GM18909 (cell line): Measurements from ENCODE around the gene OMD.
A peak's percentile ranks its signal among the peaks of the same experiment; 100 is the strongest.
"Not testable (repeated sequence)": the region's sequence is repeated elsewhere in the genome, so short reads cannot be mapped to it uniquely, and the experiment has no call there.

ENCODE experiments used
- ATAC-seq: cut with Tn5 transposase; IDR thresholded peaks from one replicate; pipeline ENCODE4 v1.9.1; 2021; ENCODE audit warnings: mild to moderate bottlenecking; ENCODE audit not compliant: unreplicated experiment, poor library complexity

OMD gene

DNA sequence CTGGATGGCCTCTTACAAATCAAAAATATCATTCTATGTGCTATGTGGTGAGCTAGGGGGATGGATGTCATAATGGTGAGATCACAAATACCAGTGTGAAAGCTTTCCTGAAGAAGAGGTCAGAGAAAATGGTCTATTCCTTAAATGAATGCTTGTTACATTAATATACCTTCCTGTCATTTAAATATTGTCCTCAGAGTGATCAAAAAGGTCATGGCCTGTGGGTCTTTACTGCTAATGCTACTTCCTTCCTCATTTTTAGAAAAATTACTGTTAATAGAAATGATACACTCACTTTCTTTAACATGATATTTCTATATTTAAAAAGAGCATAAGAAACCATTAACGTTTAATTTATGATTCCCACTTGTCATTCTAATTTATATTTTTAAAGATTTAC, 9.7 kb downstream of the OMD start:
- ATAC-seq = no peak

DNA sequence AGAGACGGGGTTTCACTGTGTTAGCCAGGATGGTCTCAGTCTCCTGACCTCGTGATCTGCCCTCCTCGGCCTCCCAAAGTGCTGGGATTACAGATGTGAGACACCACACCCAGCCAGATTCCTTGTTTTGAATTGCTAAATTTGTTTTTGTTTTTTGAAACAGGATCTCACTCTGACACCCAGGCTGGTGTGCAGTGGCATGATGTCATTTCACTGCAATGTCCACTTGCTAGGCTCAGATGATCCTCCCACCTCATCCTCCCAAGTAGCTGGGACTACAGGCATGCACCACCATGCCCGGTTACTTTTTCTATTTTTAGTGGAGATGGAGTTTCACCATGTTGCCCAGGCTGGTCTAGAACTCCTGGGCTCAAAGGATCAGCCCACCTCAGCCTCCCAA, 13.1 kb downstream of the OMD start:
- not testable (repeated sequence) for ATAC-seq

DNA sequence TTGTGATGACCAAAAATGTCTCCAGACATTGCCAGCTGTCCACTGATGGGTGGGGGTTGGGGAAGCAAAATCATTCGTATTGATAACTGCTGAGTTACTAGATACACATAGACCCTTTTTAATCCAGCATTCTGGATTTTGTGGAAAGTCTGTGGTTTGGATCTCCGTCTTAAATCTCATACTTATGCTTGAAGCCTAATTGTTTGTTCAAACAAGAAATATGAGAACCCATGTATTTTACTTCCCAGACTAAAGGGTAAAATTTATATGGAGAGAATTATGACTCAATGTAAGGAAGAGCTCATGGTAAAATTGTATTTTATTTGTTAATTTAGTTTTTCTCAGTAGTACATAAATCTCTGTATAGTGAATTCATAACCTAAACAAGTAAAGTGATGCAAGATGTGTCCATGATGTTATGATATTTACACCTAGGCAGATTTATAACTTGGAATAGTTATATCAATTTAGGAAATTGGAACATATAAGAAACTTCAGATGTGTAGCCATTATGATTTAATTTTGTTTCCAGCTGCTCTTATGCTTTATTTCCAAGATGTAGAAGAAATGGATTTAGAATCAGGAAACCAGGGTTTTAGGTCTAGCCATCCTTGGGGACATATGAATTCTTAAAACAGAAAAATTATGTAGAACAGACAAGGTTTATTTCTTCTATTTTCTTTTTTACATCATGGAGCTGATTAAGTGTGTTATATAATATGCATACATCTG, 15.4 kb downstream of the OMD start:
- ATAC-seq = no peak

DNA sequence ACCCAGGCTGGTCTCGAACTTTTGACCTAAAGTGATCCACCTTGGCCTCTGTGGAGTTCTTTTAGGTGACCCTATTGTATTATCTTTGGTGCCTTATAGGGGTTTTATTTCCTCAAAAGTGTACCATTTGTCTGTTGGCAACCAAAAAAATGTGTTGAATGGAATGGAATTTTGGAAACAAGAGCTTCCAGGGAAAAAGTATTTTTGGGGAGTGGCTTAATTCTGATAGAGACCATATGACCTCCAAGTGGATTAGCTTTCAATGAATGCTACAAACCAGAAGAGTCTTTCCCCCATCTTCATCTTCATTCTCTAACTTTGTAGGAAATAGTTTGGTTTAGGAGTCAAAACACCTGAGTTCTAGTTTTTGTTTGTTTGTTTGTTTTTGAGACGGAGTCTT, 16.5 kb downstream of the OMD start:
- ATAC-seq = no peak

DNA sequence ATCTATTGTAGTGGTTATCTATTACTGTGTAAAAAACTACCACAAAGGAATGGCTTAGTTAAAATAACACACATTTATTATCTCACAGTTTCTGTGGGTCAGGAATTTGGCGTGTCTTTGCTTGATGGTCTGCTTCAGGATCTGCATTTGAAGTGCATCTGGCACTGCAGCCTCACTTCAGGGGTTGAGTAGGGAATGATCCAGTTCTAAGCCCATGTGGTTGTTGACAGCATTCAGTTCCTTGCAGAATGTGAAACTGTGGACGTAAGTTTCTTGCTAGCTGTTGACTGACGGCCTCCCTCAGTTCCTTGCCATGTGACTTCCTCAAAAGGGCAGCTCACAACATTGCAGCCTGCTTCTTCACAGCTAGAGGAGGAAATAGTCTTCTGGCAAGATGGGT, 17.8 kb downstream of the OMD start:
- ATAC-seq = peak; percentile 58

DNA sequence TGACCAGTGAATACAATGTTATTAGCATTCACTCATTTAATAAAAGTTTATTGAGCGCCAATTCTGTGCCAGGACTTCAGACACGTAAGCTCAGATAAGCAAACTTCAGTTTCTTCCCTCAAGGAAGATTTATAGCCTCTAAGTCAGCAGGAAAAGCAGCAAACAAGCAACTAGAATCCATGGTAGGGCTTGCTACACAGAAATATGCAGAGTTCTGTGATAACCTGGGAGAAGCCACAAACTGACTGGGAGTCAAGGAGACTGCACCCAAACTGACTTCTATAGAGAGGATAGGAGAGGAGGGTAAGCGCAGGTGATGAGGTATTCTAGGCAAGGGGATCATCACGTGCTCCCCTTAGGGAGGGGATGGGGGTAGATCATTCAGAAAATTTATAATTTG, 18.5 kb downstream of the OMD start:
- no peak for ATAC-seq

DNA sequence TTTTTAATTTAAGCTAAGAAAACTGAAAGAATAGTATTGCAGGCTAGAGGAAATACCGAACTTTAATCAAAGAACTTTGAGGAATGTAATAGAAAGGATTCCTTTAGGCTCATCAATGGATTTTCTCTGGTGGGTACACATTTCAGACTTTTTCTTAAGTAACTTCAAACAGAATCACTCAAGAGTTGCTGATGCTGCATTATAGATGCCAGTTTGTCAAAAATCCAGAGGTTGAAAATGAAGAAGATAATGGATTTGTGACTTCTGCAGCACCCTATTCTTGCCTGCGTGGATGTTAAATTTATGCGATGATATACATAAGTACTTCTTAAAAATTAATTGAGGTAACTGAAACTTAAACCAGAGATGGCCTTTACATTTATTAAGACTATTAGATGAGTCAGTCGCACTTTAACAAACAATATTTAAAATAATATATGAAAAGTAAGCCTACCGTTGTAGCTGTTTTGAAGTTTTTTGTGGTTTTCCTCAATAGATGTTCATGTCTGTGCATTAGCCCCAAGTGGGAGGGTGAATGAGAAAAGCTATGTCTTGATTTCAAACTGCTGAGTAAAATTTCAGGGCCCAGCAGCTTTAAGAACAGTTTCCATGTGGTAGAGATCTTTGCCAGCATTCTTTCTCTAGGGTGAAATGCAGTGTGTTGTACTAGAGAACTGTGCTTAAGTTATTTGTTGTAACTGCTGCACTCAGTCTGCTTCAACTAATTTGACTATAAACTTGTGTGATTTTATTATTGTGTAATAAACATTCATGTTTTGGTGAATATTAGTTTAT, 20.0 kb downstream of the OMD start, which contains the start of gene OGN:
Gene OGN (minus strand): TSS at position 537 of the 795 bp plus-strand sequence. CDS start 1,171 bp downstream, outside the sequence.
- no peak for ATAC-seq

DNA sequence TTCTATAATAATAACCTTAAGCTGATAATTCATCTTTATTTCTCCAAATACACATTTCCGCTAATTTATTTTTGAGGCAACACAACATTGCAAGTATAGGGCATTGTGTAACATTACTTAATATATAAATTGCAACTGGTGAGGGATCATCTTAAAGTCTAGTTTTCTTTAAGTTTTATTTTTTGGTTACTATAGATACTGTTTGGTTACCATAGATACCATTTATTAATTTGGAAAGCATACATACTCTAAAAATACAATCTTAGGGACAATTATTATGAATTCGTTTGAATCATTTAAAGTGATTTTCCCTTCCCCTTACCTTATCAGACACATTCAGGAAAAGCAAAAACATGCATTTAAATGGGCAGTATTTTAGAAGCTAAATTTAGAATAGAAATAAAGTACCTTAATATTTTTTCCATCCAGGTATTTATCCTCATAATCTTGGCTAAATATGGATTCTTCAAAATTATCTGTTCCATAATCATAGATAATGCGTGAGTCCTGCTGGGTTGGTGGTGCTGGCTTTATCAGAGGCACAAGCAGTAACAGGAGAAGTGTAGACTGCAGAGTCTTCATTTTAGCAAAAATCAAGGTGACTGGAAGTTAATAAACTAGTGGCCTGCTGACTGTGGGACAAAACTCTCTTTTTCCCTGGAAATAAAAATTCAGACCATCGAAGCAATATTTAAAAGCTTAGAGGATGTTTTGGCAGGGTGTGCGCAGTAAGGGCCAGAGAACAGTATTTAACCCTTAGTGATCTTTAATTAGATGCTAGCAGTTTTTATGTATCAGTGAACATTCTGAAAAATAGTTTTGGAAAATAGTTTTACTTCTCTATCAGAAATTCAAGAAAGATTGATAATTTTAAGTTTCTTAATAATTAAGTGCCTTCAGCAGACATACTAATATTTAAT, 21.2 kb downstream of the OMD start:
- no peak for ATAC-seq

DNA sequence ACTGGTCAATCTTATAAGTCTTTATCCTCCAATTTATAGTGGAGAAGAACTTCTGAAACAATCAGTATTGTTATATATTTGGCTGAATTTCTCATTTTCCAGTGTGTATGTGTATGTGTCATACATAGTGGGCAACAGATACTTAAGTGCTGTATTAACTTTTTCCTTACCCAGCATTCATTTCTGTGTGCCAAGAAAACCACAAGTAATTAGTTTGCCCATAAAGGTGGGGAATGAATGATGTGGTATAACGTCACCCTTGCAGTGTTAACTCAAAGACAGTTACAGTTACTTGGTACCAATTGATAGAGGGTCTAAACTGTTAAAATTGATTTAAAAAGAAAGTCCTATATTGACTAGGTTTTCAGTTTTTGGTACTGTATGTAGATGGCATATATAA, 21.9 kb downstream of the OMD start:
- ATAC-seq = no peak

DNA sequence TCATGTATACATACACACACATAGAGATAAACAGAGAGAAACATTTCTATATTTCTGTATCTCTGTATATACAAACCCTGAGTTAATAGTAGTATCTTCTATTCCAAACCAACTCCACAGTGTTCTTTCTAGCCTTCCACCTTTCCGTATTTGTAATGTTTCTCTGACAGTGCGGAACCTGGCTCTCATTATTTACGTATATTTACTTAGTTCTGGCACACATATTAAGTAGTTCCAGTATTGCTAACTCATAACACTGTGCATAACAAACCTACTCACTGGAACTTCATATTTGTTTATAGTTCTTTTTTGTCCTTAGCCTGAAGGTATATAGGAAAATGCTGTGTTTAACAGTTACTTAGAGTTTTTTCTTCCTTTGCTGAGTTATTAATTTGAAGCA, 26.4 kb downstream of the OMD start:
- ATAC-seq = no peak

DNA sequence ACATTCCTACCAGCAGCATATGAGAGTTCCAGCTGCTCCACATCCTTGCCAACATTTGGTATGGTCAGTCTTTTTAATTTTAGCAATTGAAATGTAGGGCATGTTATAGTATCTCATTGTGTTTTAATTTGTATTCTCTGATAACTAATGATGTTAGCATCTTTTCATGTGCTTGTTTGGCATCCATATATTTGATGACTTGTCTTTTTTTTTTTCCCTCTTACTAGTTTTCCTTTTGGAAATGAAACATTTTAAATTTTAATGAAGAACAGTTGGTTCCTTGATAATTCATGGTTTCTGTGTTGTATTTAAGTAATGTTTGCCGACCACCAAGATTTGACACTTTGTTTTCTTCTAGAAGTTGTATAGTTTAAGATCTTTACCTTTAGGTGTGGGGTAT, 28.7 kb downstream of the OMD start:
- ATAC-seq = no peak

DNA sequence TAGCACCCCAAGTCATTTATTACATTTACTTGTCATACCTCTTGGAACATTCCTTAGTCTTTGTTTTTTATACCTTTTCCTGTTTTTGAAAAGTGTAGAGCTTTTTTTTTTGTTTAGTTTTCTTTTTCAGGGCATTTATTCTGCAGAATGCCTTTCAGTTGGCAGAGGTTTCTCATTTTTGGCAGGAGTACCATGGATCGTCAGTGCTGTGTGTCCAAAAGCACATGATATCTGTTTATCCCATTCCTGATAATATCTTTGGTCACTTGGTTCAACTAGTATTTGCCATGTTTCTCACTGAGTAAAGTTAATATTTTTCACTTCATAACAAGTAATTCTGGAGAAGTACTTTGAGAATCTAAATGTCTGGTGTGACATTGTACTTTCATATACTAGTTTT, 30.6 kb downstream of the OMD start:
- no peak for ATAC-seq

DNA sequence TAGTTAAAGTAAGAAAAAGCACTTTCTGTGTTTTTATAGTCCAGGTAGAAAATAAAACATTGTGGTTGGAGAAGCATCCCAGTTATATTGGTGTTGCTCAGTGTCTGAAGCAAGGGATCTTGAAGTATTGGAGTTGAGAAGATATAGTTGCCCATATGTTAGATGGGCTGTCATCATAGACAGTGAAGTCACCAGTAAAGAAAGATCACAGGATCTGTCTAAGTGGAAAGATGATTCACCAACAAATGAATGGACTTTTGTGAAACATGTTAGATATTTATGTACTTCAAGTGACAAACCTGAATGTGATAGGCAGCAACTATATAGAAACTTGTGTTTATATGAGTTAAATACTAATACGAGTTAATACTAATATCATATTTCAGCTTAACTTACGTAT, 31.6 kb downstream of the OMD start:
- no peak for ATAC-seq

DNA sequence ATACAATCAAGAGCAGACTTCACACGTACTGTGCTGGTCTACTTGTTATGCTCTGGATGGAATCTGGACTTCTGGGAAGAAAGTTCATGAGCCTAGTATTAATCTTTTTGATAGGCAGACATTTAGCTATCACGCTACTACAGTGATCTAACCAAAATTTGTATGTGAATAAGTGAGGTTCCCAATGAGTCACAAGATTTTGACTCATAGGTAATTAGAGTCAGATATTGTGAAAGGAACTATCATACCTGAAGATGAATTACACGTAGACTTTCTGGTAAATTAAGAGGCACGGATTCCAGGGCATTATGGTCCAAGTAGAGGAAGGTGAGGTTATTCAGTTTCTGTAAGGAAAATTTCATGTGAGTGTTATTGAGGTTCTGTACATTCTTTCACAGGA, 38.3 kb downstream of the OMD start:
- ATAC-seq = no peak

DNA sequence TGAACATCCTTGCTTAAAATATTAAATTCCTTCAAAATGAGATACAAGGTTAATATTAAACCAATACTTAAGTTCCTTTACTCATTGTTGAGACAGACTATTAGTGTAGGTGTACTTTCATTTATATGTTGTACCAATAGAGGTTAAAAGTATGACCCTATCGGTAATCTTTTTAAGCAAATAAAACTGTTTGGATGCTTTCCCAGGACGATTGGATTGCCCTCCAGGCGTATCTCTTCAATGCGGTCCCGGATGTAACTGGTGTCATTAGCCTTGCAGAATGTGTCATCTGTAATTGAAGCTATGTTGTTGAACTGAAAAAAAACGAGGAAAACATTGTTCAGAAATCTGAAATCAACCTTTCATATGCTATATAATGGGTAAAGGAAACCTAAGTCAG, 38.8 kb downstream of the OMD start:
- ATAC-seq = no peak

DNA sequence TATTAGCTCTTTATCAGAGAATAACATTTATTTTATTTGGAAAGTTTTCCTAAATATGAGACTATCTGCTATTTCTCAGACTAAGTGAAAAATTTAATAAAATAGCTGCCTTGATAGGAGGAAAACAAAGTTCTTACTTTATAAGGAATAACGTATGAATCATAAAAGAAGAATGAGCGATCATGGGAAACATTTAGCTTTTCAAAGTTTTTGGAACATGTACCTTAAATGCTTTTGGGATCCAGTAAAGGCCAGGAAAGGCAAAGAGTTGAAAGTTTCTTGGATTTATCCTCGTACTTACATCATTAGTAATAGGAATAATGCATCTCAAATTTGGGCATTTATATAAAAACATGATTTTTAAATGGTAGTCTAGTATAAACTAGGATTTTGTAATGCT, 39.3 kb downstream of the OMD start:
- no peak for ATAC-seq

DNA sequence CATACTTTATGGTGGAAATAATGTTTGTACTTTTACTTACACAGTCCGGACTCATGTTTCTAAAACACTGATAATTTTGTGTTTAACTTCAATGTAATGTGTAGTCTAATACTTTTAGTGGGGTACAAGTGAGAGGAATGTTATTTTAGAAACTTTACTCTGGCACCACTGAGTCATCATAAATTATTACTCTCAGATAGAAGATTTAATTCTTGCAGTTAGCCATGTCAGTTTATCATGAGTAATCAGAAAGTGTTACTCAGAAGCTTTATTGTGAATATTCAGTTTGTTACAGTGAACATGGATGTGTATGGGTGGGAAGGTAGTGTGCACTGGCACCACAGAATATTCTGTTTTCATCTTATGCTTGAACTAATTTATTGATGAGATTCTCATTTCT, 39.9 kb downstream of the OMD start:
- ATAC-seq = no peak

DNA sequence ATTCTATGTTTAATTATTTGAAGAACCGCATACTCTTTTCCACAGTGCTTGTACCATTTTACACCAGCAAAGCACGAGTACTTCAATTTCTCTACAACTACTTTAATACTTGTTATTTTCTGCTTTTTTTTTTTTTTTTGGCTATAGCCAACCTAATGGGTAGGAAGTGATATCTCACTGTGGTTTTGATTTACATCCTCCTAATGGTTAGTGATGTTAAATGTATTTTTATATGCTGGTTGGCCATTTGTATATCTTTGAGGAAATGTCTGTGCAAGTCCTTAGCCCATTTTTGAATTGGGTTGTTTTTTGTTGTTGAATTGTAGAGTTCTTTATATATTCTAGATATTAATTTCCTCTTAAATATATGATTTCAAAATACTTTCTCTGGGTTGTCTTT, 42.5 kb downstream of the OMD start:
- no peak for ATAC-seq

DNA sequence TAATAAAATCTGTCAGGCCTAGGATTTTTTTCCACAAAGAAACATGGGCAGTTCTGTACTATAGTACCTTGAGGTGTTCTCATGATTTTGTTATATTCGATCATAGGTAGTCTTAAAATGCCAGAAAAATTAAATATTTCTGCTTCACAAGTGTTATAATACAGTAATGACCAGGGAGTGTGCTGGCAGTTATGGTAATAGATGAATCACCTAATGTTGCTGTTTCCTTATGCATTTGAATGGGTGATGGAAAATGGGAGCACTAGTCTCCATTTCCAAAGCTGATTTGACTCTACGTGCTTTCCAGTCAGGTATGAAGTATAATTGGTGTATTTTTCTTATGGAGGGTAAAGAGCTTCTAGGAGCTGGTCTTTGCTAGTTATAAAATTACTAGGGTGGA, 43.7 kb downstream of the OMD start:
- no peak for ATAC-seq

DNA sequence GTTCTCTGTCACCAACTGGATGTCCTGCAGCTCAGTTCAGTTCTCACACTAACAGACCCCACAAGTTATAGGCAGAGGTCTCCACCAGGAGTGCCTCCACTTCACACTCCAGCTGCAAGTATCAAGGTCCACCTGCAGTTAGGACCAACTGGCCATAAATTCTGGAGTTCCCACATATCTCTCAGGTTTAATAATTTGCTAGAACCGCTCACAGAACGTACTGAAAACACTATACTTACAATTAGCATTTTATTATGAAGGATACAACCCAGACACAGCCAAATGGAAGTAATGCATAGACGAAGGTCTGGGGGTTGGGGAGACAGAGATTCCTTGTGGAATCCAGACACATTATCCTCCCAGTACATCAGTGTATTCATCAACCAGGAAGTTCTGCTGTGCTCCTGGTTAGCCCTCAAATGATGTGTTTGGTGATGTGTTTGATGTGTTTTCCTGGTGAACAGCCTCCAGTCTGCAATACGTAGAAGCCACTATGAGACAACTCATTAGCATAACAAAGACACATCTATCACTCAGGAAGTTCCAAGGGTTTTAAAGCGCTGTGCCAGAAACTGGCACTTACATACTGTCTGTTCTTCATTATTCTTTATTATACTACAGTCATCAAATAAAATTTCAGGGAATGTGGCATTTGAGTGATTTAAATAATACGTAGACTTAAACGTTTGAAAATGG, 45.3 kb downstream of the OMD start:
- no peak for ATAC-seq
